HUES64 (cell line): ENCODE results near the gene LBR.

Experiments
- H3K27ac ChIP-seq: 2 replicates; pipeline ENCODE4 v1.7.0; 2013; ENCODE audit warnings: low read depth, low read length, inconsistent platforms
- H3K27me3 ChIP-seq: 2 replicates; pipeline ENCODE4 v1.6.1; 2013; ENCODE audit warnings: mild to moderate bottlenecking, low read length; ENCODE audit not compliant: insufficient read depth
- H3K36me3 ChIP-seq: 2 replicates; pipeline ENCODE4 v1.6.1; 2013; ENCODE audit warnings: mild to moderate bottlenecking, low read length; ENCODE audit not compliant: insufficient read depth
- H3K4me1 ChIP-seq: 2 replicates; pipeline ENCODE4 v1.6.1; 2013; ENCODE audit warnings: mild to moderate bottlenecking, low read length, moderate library complexity; ENCODE audit not compliant: insufficient read depth
- H3K4me3 ChIP-seq: 2 replicates; pipeline ENCODE4 v1.5.1; 2013; ENCODE audit warnings: mild to moderate bottlenecking, low read length, moderate library complexity
- H3K9ac ChIP-seq: 2 replicates; pipeline ENCODE4 v1.6.1; 2013; ENCODE audit warnings: mild to moderate bottlenecking, low read depth, low read length
- H3K9me3 ChIP-seq: 2 replicates; pipeline ENCODE4 v1.6.1; 2013; ENCODE audit warnings: low read depth, low read length; ENCODE audit not compliant: insufficient read depth
- WGBS: fragments of 150-250, 120-280 bp; methylation state at CpG from one replicate; pipeline ENCODE4 v1.1.7; 2013; ENCODE audit warnings: missing lambda C conversion rate; 5-methylcytosine and 5-hydroxymethylcytosine counted together

Gene LBR

GRCh38 chr1:225360119-225360518 lies 67.7 kb downstream of the LBR start:
- no peak overlapping the region for H3K4me3 ChIP-seq
- no peaks in the 10 kb centered on the region for H3K4me1 ChIP-seq
- H3K27me3 ChIP-seq, result peaks cover 6% of the 10 kb centered on the region
- 89% methylated on average over 4 of the region's 4 CpGs for WGBS
- H3K9ac ChIP-seq, result no peak overlapping the region
- no peaks in the 10 kb centered on the region for H3K9me3 ChIP-seq
- no peaks in the 10 kb centered on the region for H3K36me3 ChIP-seq
- no peak overlapping the region for H3K27ac ChIP-seq

GRCh38 chr1:225355863-225356262 lies 72.0 kb downstream of the LBR start:
- no peaks in the 10 kb centered on the region for H3K36me3 ChIP-seq
- 95% methylated on average over 1 of the region's 1 CpG for WGBS
- H3K9ac ChIP-seq, result no peak overlapping the region
- H3K27ac ChIP-seq, result no peak overlapping the region
- no peaks in the 10 kb centered on the region for H3K4me1 ChIP-seq
- H3K27me3 ChIP-seq, result no peaks in the 10 kb centered on the region
- H3K4me3 ChIP-seq, result no peak overlapping the region
- H3K9me3 ChIP-seq, result no peaks in the 10 kb centered on the region

- Histone ChIP-seq H3K4me3 (no peak overlapping the region), H3K36me3 (no peaks in the 10 kb centered on the region), H3K9me3 (no peaks in the 10 kb centered on the region), H3K27me3 (no peaks in the 10 kb centered on the region), H3K9ac (no peak overlapping the region), H3K27ac (no peak overlapping the region), H3K4me1 (no peaks in the 10 kb centered on the region)
- 92% methylated on average over 3 of the region's 3 CpGs for WGBS
Measured at GRCh38 chr1:225354906-225355305, 72.9 kb downstream of the LBR start.
